ENCODE data around the gene DNAJC5G.

GRCh38 chr2:27281855-27282559, 6.8 kb downstream of the DNAJC5G start, which contains the start of gene TRIM54:
- TF ChIP-seq CTCF (IDR thresholded peaks at IDR 0.05) (no peak), POLR2A (IDR thresholded peaks at IDR 0.05) (no peak)

Measured in right lobe of liver (tissue), 4 donors.